Upper lobe of left lung (tissue), 6 donors: Measurements from ENCODE around the gene NCOR1. TPM values are rescaled to one million over a fixed set of nuclear protein-coding genes. Genes with fewer than 3 reads are reported as not detected.
A peak's percentile ranks its signal among the peaks of the same experiment; 100 is the strongest.
"Not testable (repeated sequence)": the region's sequence is repeated elsewhere in the genome, so short reads cannot be mapped to it uniquely, and the experiment has no call there.

Experiments used
- ATAC-seq, 2 donors: fragments of 200-7000 bp; cut with Tn5 transposase; one replicate each; pipeline ENCODE4 v1.9.1; 2022; ENCODE audit warnings: mild to moderate bottlenecking in 2 of 2, moderate library complexity in 2 of 2; ENCODE audit not compliant: low FRiP score in 2 of 2
- DNase-seq, 2 donors: peaks; one replicate each; pipeline ENCODE4 v3.0.0-alpha.2; 2019 to 2020
- H3K27ac ChIP-seq, 4 donors: fragments of 200-600 bp; sonication (generic); one replicate each; pipeline ENCODE4 v1.5.1; 2016 to 2019
- H3K27me3 ChIP-seq, 4 donors: fragments of 200-600 bp; sonication (generic); one replicate each; pipeline ENCODE4 v1.5.1; 2017 to 2019
- H3K36me3 ChIP-seq, 4 donors: fragments of 200-600 bp; sonication (generic); one replicate each; pipeline ENCODE4 v1.5.1; 2016 to 2019
- H3K4me1 ChIP-seq, 4 donors: fragments of 200-600 bp; sonication (generic); one replicate each; pipeline ENCODE4 v1.5.1; 2018 to 2019
- H3K4me3 ChIP-seq, 4 donors: fragments of 200-600 bp; sonication (generic); one replicate each; pipeline ENCODE4 v1.5.1; 2017 to 2019; ENCODE audit warnings: mild to moderate bottlenecking in 2 of 4, moderate library complexity in 1 of 4
- H3K9me3 ChIP-seq, 4 donors: fragments of 200-600 bp; sonication (generic); one replicate each; pipeline ENCODE4 v1.5.1; 2018 to 2019
- CTCF ChIP-seq, 6 experiments: fragments of 450-650 bp in 4 of 6; fragments of 200-600 bp in 2 of 6; sonication (generic) in 2 of 6; IDR thresholded peaks; one replicate each; pipeline ENCODE4 v1.5.1; 2016 to 2019; ENCODE audit warnings: antibody characterized with exemption in 6 of 6
- EP300 ChIP-seq, 4 donors: sonication (generic); formaldehyde crosslinking; IDR thresholded peaks; one replicate each; pipeline ENCODE4 v1.5.1; 2017; ENCODE audit warnings: antibody characterized with exemption in 4 of 4, control low read depth in 2 of 4
- POLR2A ChIP-seq, 4 donors: fragments of 450-650 bp; IDR thresholded peaks; one replicate each; pipeline ENCODE4 v1.5.1; 2016 to 2017; ENCODE audit warnings: antibody characterized with exemption in 4 of 4, mild to moderate bottlenecking in 2 of 4
- POLR2AphosphoS5 ChIP-seq, 2 donors: sonication (generic); formaldehyde crosslinking; IDR thresholded peaks; one replicate each; pipeline ENCODE4 v1.5.1; 2017; ENCODE audit warnings: antibody characterized with exemption in 2 of 2
- WGBS, 2 donors: methylation state at CpG; one replicate each; pipeline ENCODE4 v1.1.5; 2017 to 2018; 5-methylcytosine and 5-hydroxymethylcytosine counted together
- total RNA-seq, 6 donors: library from RNA; depleted of rRNA in 4 of 6; stranded (reverse); fragments of >200 nt in 4 of 6; gene quantifications; one replicate each; pipeline versions ENCODE4 v1.1.0 to v1.2.1, GENCODE V29; 2016 to 2021
- donor health status: DM: no; HTN: no; CAD: no; lungs with moderate emphysema.
- donor health status: DM: no; HTN: yes; CAD: no; lungs with severe emphysema.

The NCOR1 gene
- total RNA-seq, 6 donors from 2014 or later, result 111 to 301 (median 147) TPM

- peaks cover 6 to 86% (median 36%) of the 10 kb centered on the region in 4 donors for H3K36me3 ChIP-seq
- TF ChIP-seq POLR2AphosphoS5 (IDR thresholded peaks at IDR 0.05), result no peak
- TF ChIP-seq CTCF (IDR thresholded peaks at IDR 0.05), result no peak
- no peak for TF ChIP-seq EP300 (IDR thresholded peaks at IDR 0.05)
- TF ChIP-seq POLR2A (IDR thresholded peaks at IDR 0.05), result no peak
- WGBS, 2 donors, result 86 to 89% methylated on average over 3 of the region's 3 CpGs
- no peaks in the 10 kb centered on the region for H3K9me3 ChIP-seq
- ATAC-seq (no peak), DNase-seq (no peak)
- no peak overlapping the region for H3K4me3 ChIP-seq
- H3K27ac ChIP-seq, result no peak overlapping the region
- H3K4me1 ChIP-seq, result no peaks in the 10 kb centered on the region
- H3K27me3 ChIP-seq, result no peaks in the 10 kb centered on the region
These were observed 91.8 kb downstream of the NCOR1 start for GRCh38 chr17:16123531-16123930.

GRCh38 chr17:16122697-16123434 is 92.5 kb downstream of the NCOR1 start:
- H3K9me3 ChIP-seq, result no peaks in the 10 kb centered on the region
- no peak for TF ChIP-seq POLR2A (IDR thresholded peaks at IDR 0.05)
- no peak for TF ChIP-seq CTCF (IDR thresholded peaks at IDR 0.05)
- TF ChIP-seq POLR2AphosphoS5 (IDR thresholded peaks at IDR 0.05), result no peak
- no peak for TF ChIP-seq EP300 (IDR thresholded peaks at IDR 0.05)
- 91 to 99% methylated on average over 8 of the region's 8 CpGs for WGBS, 2 donors
- no peak for ATAC-seq
- peaks cover 12 to 87% (median 41%) of the 10 kb centered on the region in 4 donors for H3K36me3 ChIP-seq
- no peak overlapping the region for H3K4me3 ChIP-seq
- no peaks in the 10 kb centered on the region for H3K4me1 ChIP-seq
- H3K27ac ChIP-seq, result no peak overlapping the region
- H3K27me3 ChIP-seq, result no peaks in the 10 kb centered on the region
- DNase-seq, result no peak

- TF ChIP-seq POLR2AphosphoS5 (IDR thresholded peaks at IDR 0.05) (no peak), POLR2A (IDR thresholded peaks at IDR 0.05) (no peak), EP300 (IDR thresholded peaks at IDR 0.05) (no peak), CTCF (IDR thresholded peaks at IDR 0.05) (no peak)
- no peak for DNase-seq
- Histone ChIP-seq H3K27me3 (no peaks in the 10 kb centered on the region), H3K27ac (no peak overlapping the region), H3K4me1 (no peaks in the 10 kb centered on the region), H3K4me3 (no peak overlapping the region), H3K36me3 (peaks cover 21 to 93% (median 48%) of the 10 kb centered on the region in 4 donors), H3K9me3 (no peaks in the 10 kb centered on the region)
- 75 to 93% methylated on average over 2 of the region's 2 CpGs for WGBS, 2 donors
- ATAC-seq, result no peak
These were observed 93.4 kb downstream of the NCOR1 start for GRCh38 chr17:16121915-16122314.

- no peaks in the 10 kb centered on the region for H3K27me3 ChIP-seq
- H3K27ac ChIP-seq, result no peak overlapping the region
- H3K4me1 ChIP-seq, result no peaks in the 10 kb centered on the region
- ATAC-seq, result no peak
- no peaks in the 10 kb centered on the region for H3K9me3 ChIP-seq
- H3K36me3 ChIP-seq, result peaks cover 22 to 93% (median 53%) of the 10 kb centered on the region in 4 donors
- H3K4me3 ChIP-seq, result no peak overlapping the region
- WGBS, 2 donors, result 93% methylated on average over 11 of the region's 11 CpGs
- no peak for TF ChIP-seq POLR2AphosphoS5 (IDR thresholded peaks at IDR 0.05)
- DNase-seq, result peak in 1 of 2 donors; percentile 31
These were observed 94.4 kb downstream of the NCOR1 start for GRCh38 chr17:16120937-16121336.

- ATAC-seq (no peak), DNase-seq (no peak)
- H3K9me3 ChIP-seq, result peaks cover 0 to 5% (median 0%) of the 10 kb centered on the region in 4 donors
- no peak overlapping the region for H3K27ac ChIP-seq
- no peak for TF ChIP-seq POLR2AphosphoS5 (IDR thresholded peaks at IDR 0.05)
- TF ChIP-seq EP300 (IDR thresholded peaks at IDR 0.05), result no peak
- no peak for TF ChIP-seq POLR2A (IDR thresholded peaks at IDR 0.05)
- TF ChIP-seq CTCF (IDR thresholded peaks at IDR 0.05), result no peak
- no peak overlapping the region for H3K4me3 ChIP-seq
- H3K36me3 ChIP-seq, result peaks cover 25 to 100% (median 63%) of the 10 kb centered on the region in 4 donors
- no peaks in the 10 kb centered on the region for H3K4me1 ChIP-seq
- 94 to 97% methylated on average over 2 of the region's 2 CpGs for WGBS, 2 donors
- H3K27me3 ChIP-seq, result no peaks in the 10 kb centered on the region
These were observed 98.2 kb downstream of the NCOR1 start for GRCh38 chr17:16117149-16117548.

GRCh38 chr17:16115077-16115698 is 100.1 kb downstream of the NCOR1 start:
- H3K27ac ChIP-seq, H3K27me3 ChIP-seq, H3K4me1 ChIP-seq, DNase-seq, H3K4me3 ChIP-seq, H3K9me3 ChIP-seq, ATAC-seq: not testable (repeated sequence)
- H3K36me3 ChIP-seq, result peaks cover 25 to 81% (median 51%) of the 10 kb centered on the region in 4 donors
- 100% methylated on average over 3 of the region's 3 CpGs for WGBS, 2 donors
